ENCODE results near the gene SLC30A9. TPM values are rescaled to one million over a fixed set of nuclear protein-coding genes. Genes with fewer than 3 reads are reported as not detected.

The SLC30A9 gene
- total and polyA plus RNA-seq, 2 of the 13 experiments (the other 11 are each of a cell fraction or from before 2014, with no cell fraction given): 27.5 to 72.8 TPM

DNA sequence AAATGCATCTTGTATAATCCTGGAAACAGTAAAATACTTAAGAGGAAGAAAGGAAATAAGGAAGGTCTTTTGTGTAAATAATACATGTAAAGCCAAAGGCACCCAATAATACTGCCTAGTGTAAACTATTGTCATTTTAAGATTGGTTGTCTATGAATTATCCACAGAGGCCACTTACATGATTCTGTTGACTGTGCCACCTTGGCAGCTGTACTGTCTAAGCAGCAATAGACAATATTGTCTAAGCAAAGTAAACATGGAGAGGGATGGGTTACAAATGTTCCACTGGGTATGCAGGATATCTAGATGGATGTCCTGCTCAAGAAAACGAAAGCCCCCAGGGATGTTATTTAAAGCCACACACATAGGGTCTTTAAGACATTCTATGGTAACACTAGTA lies 142.7 kb downstream of the SLC30A9 start (continued):
- TF ChIP-seq MEIS1 (CRISPR knock-in tag; IDR thresholded peaks at IDR 0.05; ENCODE audit: borderline replicate concordance) (no peak), BCL6 (CRISPR knock-in tag; IDR thresholded peaks at IDR 0.05) (no peak), SRSF1 (optimal IDR thresholded peaks at IDR 0.05; ENCODE audit: low read depth, low read length) (no peak), HMG20B (CRISPR knock-in tag; conservative IDR thresholded peaks at IDR 0.05) (no peak), ATAD3A (CRISPR knock-in tag; IDR thresholded peaks at IDR 0.05) (no peak), ZNF296 (CRISPR knock-in tag; conservative IDR thresholded peaks at IDR 0.05) (no peak), ZNF124 (CRISPR knock-in tag; IDR thresholded peaks at IDR 0.05) (no peak), ZNF816 (CRISPR knock-in tag; IDR thresholded peaks at IDR 0.05; ENCODE audit: borderline replicate concordance) (no peak)
- TF ChIP-seq, protein P1, sequence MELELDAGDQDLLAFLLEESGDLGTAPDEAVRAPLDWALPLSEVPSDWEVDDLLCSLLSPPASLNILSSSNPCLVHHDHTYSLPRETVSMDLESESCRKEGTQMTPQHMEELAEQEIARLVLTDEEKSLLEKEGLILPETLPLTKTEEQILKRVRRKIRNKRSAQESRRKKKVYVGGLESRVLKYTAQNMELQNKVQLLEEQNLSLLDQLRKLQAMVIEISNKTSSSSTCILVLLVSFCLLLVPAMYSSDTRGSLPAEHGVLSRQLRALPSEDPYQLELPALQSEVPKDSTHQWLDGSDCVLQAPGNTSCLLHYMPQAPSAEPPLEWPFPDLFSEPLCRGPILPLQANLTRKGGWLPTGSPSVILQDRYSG (CRISPR knock-in tag; IDR thresholded peaks at IDR 0.05): no peak
- TF ChIP-seq, protein P2, sequence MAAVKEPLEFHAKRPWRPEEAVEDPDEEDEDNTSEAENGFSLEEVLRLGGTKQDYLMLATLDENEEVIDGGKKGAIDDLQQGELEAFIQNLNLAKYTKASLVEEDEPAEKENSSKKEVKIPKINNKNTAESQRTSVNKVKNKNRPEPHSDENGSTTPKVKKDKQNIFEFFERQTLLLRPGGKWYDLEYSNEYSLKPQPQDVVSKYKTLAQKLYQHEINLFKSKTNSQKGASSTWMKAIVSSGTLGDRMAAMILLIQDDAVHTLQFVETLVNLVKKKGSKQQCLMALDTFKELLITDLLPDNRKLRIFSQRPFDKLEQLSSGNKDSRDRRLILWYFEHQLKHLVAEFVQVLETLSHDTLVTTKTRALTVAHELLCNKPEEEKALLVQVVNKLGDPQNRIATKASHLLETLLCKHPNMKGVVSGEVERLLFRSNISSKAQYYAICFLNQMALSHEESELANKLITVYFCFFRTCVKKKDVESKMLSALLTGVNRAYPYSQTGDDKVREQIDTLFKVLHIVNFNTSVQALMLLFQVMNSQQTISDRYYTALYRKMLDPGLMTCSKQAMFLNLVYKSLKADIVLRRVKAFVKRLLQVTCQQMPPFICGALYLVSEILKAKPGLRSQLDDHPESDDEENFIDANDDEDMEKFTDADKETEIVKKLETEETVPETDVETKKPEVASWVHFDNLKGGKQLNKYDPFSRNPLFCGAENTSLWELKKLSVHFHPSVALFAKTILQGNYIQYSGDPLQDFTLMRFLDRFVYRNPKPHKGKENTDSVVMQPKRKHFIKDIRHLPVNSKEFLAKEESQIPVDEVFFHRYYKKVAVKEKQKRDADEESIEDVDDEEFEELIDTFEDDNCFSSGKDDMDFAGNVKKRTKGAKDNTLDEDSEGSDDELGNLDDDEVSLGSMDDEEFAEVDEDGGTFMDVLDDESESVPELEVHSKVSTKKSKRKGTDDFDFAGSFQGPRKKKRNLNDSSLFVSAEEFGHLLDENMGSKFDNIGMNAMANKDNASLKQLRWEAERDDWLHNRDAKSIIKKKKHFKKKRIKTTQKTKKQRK (IDR thresholded peaks at IDR 0.05; ENCODE audit: low read length): no peak

GRCh38 chr4:42136371-42136770 lies 146.0 kb downstream of the SLC30A9 start:
- peaks cover 0 to 15% of the 10 kb centered on the region in 2 experiments; a peak in 4 of 5 replicates for H3K27me3 ChIP-seq (ENCODE audit: control insufficient read depth in 1 of 2, insufficient read depth in 2 of 2, low read length in 2 of 2)
- no peaks in the 10 kb centered on the region for H3K9me3 ChIP-seq (ENCODE audit: low read length)
- DNase-seq (ENCODE audit: low spot score) (no peak), FAIRE-seq (no peak), ATAC-seq (no peak)
- no peak overlapping the region for H3K4me2 ChIP-seq (ENCODE audit: low read depth, low read length)
- H2AFZ ChIP-seq (ENCODE audit: low read length): no peak overlapping the region
- POLR2A ChIA-PET: no interaction called here
- no peak overlapping the region for H3K4me3 ChIP-seq (replicated peaks in 1 of 3; ENCODE audit: insufficient read depth in 1 of 3, low read depth in 2 of 3, low read length in 3 of 3)
- no peak overlapping the region for H3K9ac ChIP-seq (ENCODE audit: insufficient read depth, low read depth, low read length)
- CTCF ChIA-PET (ENCODE audit: low intra/inter-chr PET ratio, low total read pairs): no interaction called here
- H4K20me1 ChIP-seq (ENCODE audit: insufficient read depth, low read length): no peaks in the 10 kb centered on the region
- H3K79me2 ChIP-seq (ENCODE audit: insufficient read depth, low read length): no peaks in the 10 kb centered on the region
- BruUV-seq (replicated peaks): no TSS peak
- no peaks in the 10 kb centered on the region for H3K4me1 ChIP-seq (ENCODE audit: insufficient read depth, low read length)
- WGBS (ENCODE audit: low lambda C conversion rate): 5% methylated on average over 3 of the region's 3 CpGs
- intact Hi-C loops (cut with micrococcal nuclease; ENCODE audit: unreplicated experiment): no loop called here
- H3K36me3 ChIP-seq (replicated peaks in 1 of 2; ENCODE audit: control insufficient read depth in 1 of 2, insufficient read depth in 2 of 2, low read length in 2 of 2): no peaks in the 10 kb centered on the region
- in situ Hi-C loops (cut with HindIII; ENCODE audit: extremely low pct_ligation_motif_present, low pct_unique_long_range_greater_than_20kb): no loop called here
- no peak overlapping the region for H3K27ac ChIP-seq (ENCODE audit: extremely low read length, insufficient read depth, low read length)
- TF ChIP-seq, protein P3, sequence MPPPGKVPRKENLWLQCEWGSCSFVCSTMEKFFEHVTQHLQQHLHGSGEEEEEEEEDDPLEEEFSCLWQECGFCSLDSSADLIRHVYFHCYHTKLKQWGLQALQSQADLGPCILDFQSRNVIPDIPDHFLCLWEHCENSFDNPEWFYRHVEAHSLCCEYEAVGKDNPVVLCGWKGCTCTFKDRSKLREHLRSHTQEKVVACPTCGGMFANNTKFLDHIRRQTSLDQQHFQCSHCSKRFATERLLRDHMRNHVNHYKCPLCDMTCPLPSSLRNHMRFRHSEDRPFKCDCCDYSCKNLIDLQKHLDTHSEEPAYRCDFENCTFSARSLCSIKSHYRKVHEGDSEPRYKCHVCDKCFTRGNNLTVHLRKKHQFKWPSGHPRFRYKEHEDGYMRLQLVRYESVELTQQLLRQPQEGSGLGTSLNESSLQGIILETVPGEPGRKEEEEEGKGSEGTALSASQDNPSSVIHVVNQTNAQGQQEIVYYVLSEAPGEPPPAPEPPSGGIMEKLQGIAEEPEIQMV (CRISPR knock-in tag; IDR thresholded peaks at IDR 0.05; ENCODE audit: low read depth): no peak
- no peak for TF ChIP-seq NR2C2 (CRISPR knock-in tag; IDR thresholded peaks at IDR 0.05; ENCODE audit: borderline replicate concordance)
- no peak for TF ChIP-seq ZNF451 (CRISPR knock-in tag; IDR thresholded peaks at IDR 0.05)
- no peak for TF ChIP-seq ZNF672 (CRISPR knock-in tag; IDR thresholded peaks at IDR 0.05)
- TF ChIP-seq, protein P4, sequence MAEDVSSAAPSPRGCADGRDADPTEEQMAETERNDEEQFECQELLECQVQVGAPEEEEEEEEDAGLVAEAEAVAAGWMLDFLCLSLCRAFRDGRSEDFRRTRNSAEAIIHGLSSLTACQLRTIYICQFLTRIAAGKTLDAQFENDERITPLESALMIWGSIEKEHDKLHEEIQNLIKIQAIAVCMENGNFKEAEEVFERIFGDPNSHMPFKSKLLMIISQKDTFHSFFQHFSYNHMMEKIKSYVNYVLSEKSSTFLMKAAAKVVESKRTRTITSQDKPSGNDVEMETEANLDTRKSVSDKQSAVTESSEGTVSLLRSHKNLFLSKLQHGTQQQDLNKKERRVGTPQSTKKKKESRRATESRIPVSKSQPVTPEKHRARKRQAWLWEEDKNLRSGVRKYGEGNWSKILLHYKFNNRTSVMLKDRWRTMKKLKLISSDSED (CRISPR knock-in tag; IDR thresholded peaks at IDR 0.05): no peak
- no peak for TF ChIP-seq MAFG (CRISPR knock-in tag; IDR thresholded peaks at IDR 0.05)

Measured in HepG2 (cell line).